ENCODE measurements around the gene RNH1. TPM values are rescaled to one million over a fixed set of nuclear protein-coding genes. Genes with fewer than 3 reads are reported as not detected.

Gene RNH1
- total RNA-seq, 2 donors from 2014 or later = 185 to 248 TPM

- H3K27me3 ChIP-seq = peaks cover 17 to 36% of the 10 kb centered on the region in 2 donors
- H3K36me3 ChIP-seq = no peaks in the 10 kb centered on the region
- no peak for DNase-seq (ENCODE audit: low spot score)
- TF ChIP-seq, protein P1, sequence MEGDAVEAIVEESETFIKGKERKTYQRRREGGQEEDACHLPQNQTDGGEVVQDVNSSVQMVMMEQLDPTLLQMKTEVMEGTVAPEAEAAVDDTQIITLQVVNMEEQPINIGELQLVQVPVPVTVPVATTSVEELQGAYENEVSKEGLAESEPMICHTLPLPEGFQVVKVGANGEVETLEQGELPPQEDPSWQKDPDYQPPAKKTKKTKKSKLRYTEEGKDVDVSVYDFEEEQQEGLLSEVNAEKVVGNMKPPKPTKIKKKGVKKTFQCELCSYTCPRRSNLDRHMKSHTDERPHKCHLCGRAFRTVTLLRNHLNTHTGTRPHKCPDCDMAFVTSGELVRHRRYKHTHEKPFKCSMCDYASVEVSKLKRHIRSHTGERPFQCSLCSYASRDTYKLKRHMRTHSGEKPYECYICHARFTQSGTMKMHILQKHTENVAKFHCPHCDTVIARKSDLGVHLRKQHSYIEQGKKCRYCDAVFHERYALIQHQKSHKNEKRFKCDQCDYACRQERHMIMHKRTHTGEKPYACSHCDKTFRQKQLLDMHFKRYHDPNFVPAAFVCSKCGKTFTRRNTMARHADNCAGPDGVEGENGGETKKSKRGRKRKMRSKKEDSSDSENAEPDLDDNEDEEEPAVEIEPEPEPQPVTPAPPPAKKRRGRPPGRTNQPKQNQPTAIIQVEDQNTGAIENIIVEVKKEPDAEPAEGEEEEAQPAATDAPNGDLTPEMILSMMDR (IDR thresholded peaks at IDR 0.05) = no peak
- no peak overlapping the region for H3K4me3 ChIP-seq
- H3K9me3 ChIP-seq = no peaks in the 10 kb centered on the region
- H3K4me1 ChIP-seq = peaks cover 0 to 16% of the 10 kb centered on the region in 2 donors
- no peak overlapping the region for H3K27ac ChIP-seq
Measured at GRCh38 chr11:553083-553987, 46.3 kb upstream of the RNH1 start.

GRCh38 chr11:551596-551995 lies 44.6 kb upstream of the RNH1 start:
- Histone ChIP-seq H3K4me3 (no peak overlapping the region), H3K27ac (no peak overlapping the region), H3K9me3 (no peaks in the 10 kb centered on the region), H3K36me3 (no peaks in the 10 kb centered on the region), H3K4me1 (peaks cover 0 to 16% of the 10 kb centered on the region in 2 donors), H3K27me3 (peaks cover 14 to 35% of the 10 kb centered on the region in 2 donors)
- TF ChIP-seq, protein P1 (IDR thresholded peaks at IDR 0.05) = no peak
- no peak for DNase-seq (ENCODE audit: low spot score)

GRCh38 chr11:551131-551530 lies 44.1 kb upstream of the RNH1 start:
- H3K36me3 ChIP-seq = no peaks in the 10 kb centered on the region
- TF ChIP-seq, protein P1 (IDR thresholded peaks at IDR 0.05) = no peak
- peaks cover 0 to 16% of the 10 kb centered on the region in 2 donors for H3K4me1 ChIP-seq
- no peaks in the 10 kb centered on the region for H3K9me3 ChIP-seq
- H3K27ac ChIP-seq = no peak overlapping the region
- peaks cover 13 to 30% of the 10 kb centered on the region in 2 donors for H3K27me3 ChIP-seq
- H3K4me3 ChIP-seq = no peak overlapping the region
- no peak for DNase-seq (ENCODE audit: low spot score)

- Histone ChIP-seq H3K4me3 (no peak overlapping the region), H3K36me3 (no peaks in the 10 kb centered on the region), H3K4me1 (peaks cover 0 to 14% of the 10 kb centered on the region in 2 donors), H3K27me3 (peaks cover 13 to 29% of the 10 kb centered on the region in 2 donors), H3K9me3 (no peaks in the 10 kb centered on the region), H3K27ac (no peak overlapping the region)
- TF ChIP-seq, protein P1 (IDR thresholded peaks at IDR 0.05) = no peak
- DNase-seq (ENCODE audit: low spot score) = no peak
Measured at GRCh38 chr11:550746-551085, 43.7 kb upstream of the RNH1 start.

GRCh38 chr11:550021-550745 lies 43.1 kb upstream of the RNH1 start:
- no peaks in the 10 kb centered on the region for H3K9me3 ChIP-seq
- H3K27ac ChIP-seq = no peak overlapping the region
- H3K36me3 ChIP-seq = no peaks in the 10 kb centered on the region
- H3K27me3 ChIP-seq = peaks cover 8 to 23% of the 10 kb centered on the region in 2 donors
- no peak for DNase-seq (ENCODE audit: low spot score)
- H3K4me1 ChIP-seq = peaks cover 0 to 9% of the 10 kb centered on the region in 2 donors
- TF ChIP-seq, protein P1 (IDR thresholded peaks at IDR 0.05) = no peak
- H3K4me3 ChIP-seq = no peak overlapping the region

All from right atrium auricular region (tissue), 2 donors.